RWPE1 (cell line): ENCODE results near the gene DSCAM.

ENCODE experiments used
- CTCF ChIA-PET: fragments of 350-600 bp; sonication (Branson Sonifier 250); formaldehyde crosslinking; extraction: SDS; loops from one replicate; lab custom pipeline; 2021; lab: Yijun Ruan, JAX
- POLR2A ChIA-PET: fragments of 400-600 bp; formaldehyde crosslinking; extraction: SDS; loops from one replicate; lab custom pipeline; 2020; ENCODE audit warnings: antibody characterized with exemption; ENCODE audit not compliant: low non-redundant PET; lab: Yijun Ruan, JAX
- DNase-seq: peaks from one replicate; pipeline ENCODE4 v3.0.0; 2012; ENCODE audit warnings: low spot score
- H3K27ac ChIP-seq: fragments of 450-650 bp; 2 replicates; pipeline ENCODE4 v1.5.1; 2017
- CTCF ChIP-seq: fragments of 450-650 bp; conservative IDR thresholded peaks from 2 replicates; pipeline ENCODE4 v1.5.1; 2017; ENCODE audit warnings: low read depth, mild to moderate bottlenecking

DSCAM gene

GRCh38 chr21:39976800-39977199 is 870.2 kb downstream of the DSCAM start:
- POLR2A ChIA-PET, result no interaction called here
- no peak for DNase-seq
- CTCF ChIA-PET, result no interaction called here
- TF ChIP-seq CTCF, result no peak
- no peak overlapping the region for H3K27ac ChIP-seq

- no peak overlapping the region for H3K27ac ChIP-seq
- DNase-seq, result no peak
- no peak for TF ChIP-seq CTCF
- ChIA-PET CTCF (no interaction called here), POLR2A (interaction anchor here (0.6 kb wide), 1 partner anchor 262 kb away, joined by 3 read pairs; no protein-coding TSS in a partner anchor)
Measured at GRCh38 chr21:39972976-39973770, 873.8 kb downstream of the DSCAM start.

GRCh38 chr21:39972471-39972870 is 874.5 kb downstream of the DSCAM start:
- no peak overlapping the region for H3K27ac ChIP-seq
- no peak for DNase-seq
- ChIA-PET CTCF (no interaction called here), POLR2A (no interaction called here)
- no peak for TF ChIP-seq CTCF

- no peak for DNase-seq
- H3K27ac ChIP-seq, result no peak overlapping the region
- POLR2A ChIA-PET, result no interaction called here
- CTCF ChIA-PET, result no interaction called here
- no peak for TF ChIP-seq CTCF
Measured at GRCh38 chr21:39971956-39972355, 875.0 kb downstream of the DSCAM start.

- TF ChIP-seq CTCF, result no peak
- ChIA-PET CTCF (no interaction called here), POLR2A (no interaction called here)
- DNase-seq, result no peak
- H3K27ac ChIP-seq, result no peak overlapping the region
Measured at GRCh38 chr21:39969691-39970364, 877.1 kb downstream of the DSCAM start.

- ChIA-PET CTCF (no interaction called here), POLR2A (no interaction called here)
- no peak overlapping the region for H3K27ac ChIP-seq
- DNase-seq, result no peak
- TF ChIP-seq CTCF, result no peak
Measured at GRCh38 chr21:39968010-39968409, 878.9 kb downstream of the DSCAM start.
